ENCODE measurements around the gene KRTAP5-10. TPM values are rescaled to one million over a fixed set of nuclear protein-coding genes. Genes with fewer than 3 reads are reported as not detected.
"Not testable (repeated sequence)": the region's sequence is repeated elsewhere in the genome, so short reads cannot be mapped to it uniquely, and the experiment has no call there.

KRTAP5-10 gene
- total RNA-seq, 4 donors from 2014 or later: not detected

DNA sequence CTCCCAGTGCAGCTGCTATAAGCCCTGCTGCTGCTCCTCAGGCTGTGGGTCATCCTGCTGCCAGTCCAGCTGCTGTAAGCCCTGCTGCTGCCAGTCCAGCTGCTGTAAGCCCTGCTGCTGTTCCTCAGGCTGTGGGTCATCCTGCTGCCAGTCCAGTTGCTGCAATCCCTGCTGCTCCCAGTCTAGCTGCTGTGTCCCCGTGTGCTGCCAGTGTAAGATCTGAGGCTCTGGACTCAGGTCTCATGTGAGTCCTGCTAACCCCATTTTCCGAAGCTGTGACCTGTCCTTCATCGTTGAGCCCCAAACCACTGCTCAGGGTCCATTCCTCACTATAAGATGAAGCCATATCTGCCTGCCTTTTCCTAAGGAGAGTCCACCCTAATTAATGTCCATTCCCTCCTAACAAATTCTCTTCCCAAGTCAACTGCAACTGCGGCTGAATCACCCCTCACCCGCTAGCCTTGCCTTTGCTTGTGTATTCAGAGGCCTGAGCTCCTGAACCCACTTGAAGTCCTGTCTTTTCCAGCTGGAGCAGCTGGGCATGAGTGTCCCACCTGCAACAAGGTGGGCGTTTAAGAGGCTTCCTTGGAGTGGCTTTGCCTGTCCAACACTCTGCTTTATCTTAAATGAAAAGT, 37.7 kb upstream of the KRTAP5-10 start:
- TF ChIP-seq, protein P1, sequence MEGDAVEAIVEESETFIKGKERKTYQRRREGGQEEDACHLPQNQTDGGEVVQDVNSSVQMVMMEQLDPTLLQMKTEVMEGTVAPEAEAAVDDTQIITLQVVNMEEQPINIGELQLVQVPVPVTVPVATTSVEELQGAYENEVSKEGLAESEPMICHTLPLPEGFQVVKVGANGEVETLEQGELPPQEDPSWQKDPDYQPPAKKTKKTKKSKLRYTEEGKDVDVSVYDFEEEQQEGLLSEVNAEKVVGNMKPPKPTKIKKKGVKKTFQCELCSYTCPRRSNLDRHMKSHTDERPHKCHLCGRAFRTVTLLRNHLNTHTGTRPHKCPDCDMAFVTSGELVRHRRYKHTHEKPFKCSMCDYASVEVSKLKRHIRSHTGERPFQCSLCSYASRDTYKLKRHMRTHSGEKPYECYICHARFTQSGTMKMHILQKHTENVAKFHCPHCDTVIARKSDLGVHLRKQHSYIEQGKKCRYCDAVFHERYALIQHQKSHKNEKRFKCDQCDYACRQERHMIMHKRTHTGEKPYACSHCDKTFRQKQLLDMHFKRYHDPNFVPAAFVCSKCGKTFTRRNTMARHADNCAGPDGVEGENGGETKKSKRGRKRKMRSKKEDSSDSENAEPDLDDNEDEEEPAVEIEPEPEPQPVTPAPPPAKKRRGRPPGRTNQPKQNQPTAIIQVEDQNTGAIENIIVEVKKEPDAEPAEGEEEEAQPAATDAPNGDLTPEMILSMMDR (IDR thresholded peaks at IDR 0.05; ENCODE audit: low read depth): no peak

DNA sequence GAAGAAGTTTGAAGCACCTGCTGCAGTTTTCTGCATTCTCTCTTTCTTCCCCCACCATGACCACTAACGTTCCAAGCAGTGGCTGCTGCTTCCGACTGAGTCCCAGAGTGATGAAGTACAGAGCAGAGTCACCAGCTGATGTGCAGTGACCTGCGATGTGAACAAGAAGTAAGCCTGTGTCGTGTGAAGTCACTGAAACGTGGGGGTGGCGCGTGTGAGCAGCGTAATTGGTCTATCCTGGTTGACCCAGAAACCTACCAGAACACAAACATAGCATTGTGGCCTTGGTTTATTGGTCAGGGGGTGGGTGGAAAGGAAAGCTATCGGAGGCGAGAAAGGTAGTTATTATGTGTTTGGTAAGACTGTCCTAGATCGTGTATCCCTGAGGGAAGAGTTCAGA, 34.8 kb upstream of the KRTAP5-10 start:
- TF ChIP-seq, protein P1 (IDR thresholded peaks at IDR 0.05; ENCODE audit: low read depth): no peak

DNA sequence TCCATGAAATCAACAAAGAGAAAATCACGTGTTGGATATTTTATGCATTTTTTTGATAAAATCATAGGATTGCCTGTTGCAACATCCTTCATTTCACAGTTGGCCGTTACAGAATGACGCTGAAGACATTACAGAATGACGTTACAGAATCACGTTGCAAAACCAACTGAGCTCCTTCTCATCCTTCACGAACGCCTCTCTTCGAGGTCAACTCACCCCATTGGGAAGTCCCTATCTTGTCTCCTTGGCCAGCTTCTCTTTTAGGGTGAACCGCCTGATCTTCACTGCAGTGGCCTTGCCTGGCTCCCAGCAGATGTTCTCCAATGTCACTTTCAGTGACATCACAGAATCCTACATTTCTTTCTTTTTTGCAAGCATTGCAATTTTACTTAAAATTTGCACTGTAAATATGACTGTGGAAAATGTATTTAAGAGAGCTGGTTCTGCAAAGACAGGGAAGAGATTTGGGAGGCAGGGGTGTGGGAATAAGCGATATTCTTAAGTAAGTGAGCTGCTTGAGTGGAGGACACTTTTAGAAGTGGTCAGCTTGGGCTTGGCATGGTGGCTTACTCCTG, 33.2 kb upstream of the KRTAP5-10 start:
- TF ChIP-seq, protein P1 (IDR thresholded peaks at IDR 0.05; ENCODE audit: low read depth): no peak

DNA sequence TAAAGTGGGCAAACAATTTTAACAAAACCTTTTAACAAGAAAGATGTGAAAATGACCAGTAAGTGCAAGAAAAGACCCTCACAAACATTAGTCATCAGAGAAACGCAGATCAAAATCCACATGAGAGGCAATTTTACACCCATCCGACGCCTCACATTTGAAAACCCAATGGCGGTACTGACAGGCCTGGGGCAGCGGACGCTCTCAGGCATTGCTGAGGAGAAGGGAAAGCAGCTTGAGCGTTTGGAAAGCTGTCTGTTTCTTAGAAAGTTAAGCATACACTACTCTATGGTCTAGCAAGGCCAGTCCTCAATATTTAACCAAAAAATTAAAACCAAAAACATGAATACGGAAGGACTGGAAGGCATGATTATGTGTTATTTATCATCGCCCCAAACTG, 29.5 kb upstream of the KRTAP5-10 start:
- TF ChIP-seq, protein P1 (IDR thresholded peaks at IDR 0.05; ENCODE audit: low read depth): no peak

DNA sequence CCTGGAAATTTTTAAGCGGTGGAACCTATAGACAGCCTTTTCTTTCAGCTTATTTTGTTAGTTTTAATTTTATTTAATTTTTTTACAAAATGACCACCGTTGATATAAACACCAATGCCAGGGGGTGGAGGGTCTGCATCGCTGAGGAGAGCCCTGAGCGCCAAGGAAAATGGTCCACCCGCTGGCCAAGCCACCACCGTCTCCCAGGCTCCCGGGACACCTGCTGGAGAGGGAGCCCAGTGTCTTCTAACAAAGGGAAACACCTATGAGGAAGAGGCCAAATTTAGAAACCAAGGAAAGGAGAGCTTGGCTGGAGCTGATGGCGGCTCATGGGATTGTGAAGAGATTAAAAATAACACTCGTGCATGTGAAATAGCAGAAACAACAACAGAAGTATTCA, 27.8 kb upstream of the KRTAP5-10 start:
- TF ChIP-seq, protein P1 (IDR thresholded peaks at IDR 0.05; ENCODE audit: low read depth): no peak

DNA sequence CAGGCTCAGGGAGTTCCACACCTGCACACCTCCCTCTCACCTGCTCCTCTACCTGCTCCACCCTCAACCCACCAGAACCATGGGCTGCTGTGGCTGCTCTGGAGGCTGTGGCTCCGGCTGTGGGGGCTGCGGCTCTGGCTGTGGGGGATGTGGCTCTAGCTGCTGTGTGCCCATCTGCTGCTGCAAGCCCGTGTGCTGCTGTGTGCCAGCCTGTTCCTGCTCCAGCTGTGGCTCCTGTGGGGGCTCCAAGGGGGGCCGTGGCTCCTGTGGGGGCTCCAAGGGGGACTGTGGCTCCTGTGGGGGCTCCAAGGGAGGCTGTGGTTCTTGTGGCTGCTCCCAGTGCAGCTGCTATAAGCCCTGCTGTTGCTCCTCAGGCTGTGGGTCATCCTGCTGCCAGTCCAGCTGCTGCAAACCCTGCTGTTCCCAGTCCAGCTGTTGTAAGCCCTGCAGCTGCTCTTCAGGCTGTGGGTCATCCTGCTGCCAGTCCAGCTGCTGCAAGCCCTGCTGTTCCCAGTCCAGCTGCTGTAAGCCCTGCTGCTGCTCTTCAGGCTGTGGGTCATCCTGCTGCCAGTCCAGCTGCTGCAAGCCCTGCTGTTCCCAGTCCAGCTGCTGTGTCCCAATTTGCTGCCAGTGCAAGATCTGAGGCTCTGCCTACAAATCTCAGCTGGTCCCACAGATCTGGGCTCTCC, 27.2 kb upstream of the KRTAP5-10 start, which contains the start of gene KRTAP5-8:
Gene KRTAP5-8, plus strand, starts transcription at position 49 of the 689 bp plus-strand sequence. Its CDS starts 31 bp downstream, at position 80.
- TF ChIP-seq, protein P1 (IDR thresholded peaks at IDR 0.05; ENCODE audit: low read depth): not testable (repeated sequence)

DNA sequence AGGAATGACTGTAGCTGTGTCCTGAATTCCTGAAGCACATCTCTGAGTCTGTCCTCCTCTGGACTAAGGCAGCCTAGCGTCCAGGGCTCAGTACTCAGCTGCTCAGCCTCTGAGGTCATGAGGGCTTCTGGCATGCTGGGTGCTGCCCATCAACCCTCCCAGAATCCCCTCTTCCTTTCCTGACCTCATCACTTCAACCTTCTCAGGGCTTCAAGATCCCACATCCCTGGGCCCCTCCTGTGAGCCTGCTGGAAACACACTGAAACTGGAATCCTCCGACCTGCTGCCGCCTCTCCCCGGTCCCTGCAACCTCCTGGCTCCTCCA, 26.7 kb upstream of the KRTAP5-10 start:
- TF ChIP-seq, protein P1 (IDR thresholded peaks at IDR 0.05; ENCODE audit: low read depth): no peak

Data from subcutaneous adipose tissue (tissue), 4 donors.